ENCODE data around the gene SGMS1. TPM values are rescaled to one million over a fixed set of nuclear protein-coding genes. Genes with fewer than 3 reads are reported as not detected.

Gene SGMS1
- total and polyA plus RNA-seq, 2 experiments from 2014 or later = 15.0 to 34.7 TPM

- no peaks in the 10 kb centered on the region for H3K27me3 Mint-ChIP-seq (ENCODE audit: insufficient read depth, low read depth, poor library complexity)
- no peak overlapping the region for H3K27ac ChIP-seq (ENCODE audit: low read depth)
- no peaks in the 10 kb centered on the region for H3K4me1 ChIP-seq (ENCODE audit: insufficient read depth)
- H2AFZ ChIP-seq = no peak overlapping the region
- H3F3A ChIP-seq (replicated peaks; ENCODE audit: low read depth) = no peaks in the 10 kb centered on the region
- peaks cover 33% of the 10 kb centered on the region for H3K36me3 Mint-ChIP-seq (ENCODE audit: low read depth)
- no peak overlapping the region for H3K4me2 ChIP-seq
- peaks cover 28% of the 10 kb centered on the region for H3K9me3 Mint-ChIP-seq
- H3K79me2 ChIP-seq (replicated peaks; ENCODE audit: insufficient read depth) = 0 out of 2 replicates have a peak, but pooled peaks cover 2% of the 10 kb centered on the region
- H3K27me3 ChIP-seq (ENCODE audit: insufficient read depth) = no peaks in the 10 kb centered on the region
- no peaks in the 10 kb centered on the region for H4K20me1 ChIP-seq (replicated peaks; ENCODE audit: insufficient read depth)
- TF ChIP-seq POLR2AphosphoS5 (IDR thresholded peaks at IDR 0.05; ENCODE audit: low read depth) = no peak
- no peak for TF ChIP-seq CREB1 (CRISPR knock-in tag; IDR thresholded peaks at IDR 0.05; ENCODE audit: low read depth)
- no peak for TF ChIP-seq ZNF331 (CRISPR knock-in tag; IDR thresholded peaks at IDR 0.05; ENCODE audit: low read depth)
- no peak for TF ChIP-seq EZH2phosphoT487 (IDR thresholded peaks at IDR 0.05; ENCODE audit: unreplicated experiment)
- no peak for TF ChIP-seq JUNB (IDR thresholded peaks at IDR 0.05; ENCODE audit: unreplicated experiment)
- no peak for TF ChIP-seq ZNF462 (CRISPR knock-in tag; IDR thresholded peaks at IDR 0.05)
- H3K27ac Mint-ChIP-seq = no peak overlapping the region
- peaks cover 4% of the 10 kb centered on the region; the same call in 1 of the 2 replicates for H3K36me3 ChIP-seq (ENCODE audit: insufficient read depth)
- H3K4me3 ChIP-seq = no peak overlapping the region
- peaks cover 7% of the 10 kb centered on the region; the same call in 1 of the 2 replicates for H3K9me2 ChIP-seq (ENCODE audit: insufficient read depth)
- H3K4me1 Mint-ChIP-seq = no peaks in the 10 kb centered on the region
- ATAC-seq = no peak
- DNase-seq (ENCODE audit: low spot score) = no peak
- H3K4me3 Mint-ChIP-seq = no peak overlapping the region
Measured at GRCh38 chr10:50346942-50347341, 276.8 kb downstream of the SGMS1 start.

- peaks cover 15% of the 10 kb centered on the region for H3K9me3 Mint-ChIP-seq
- Histone ChIP-seq H3K4me1 (ENCODE audit: insufficient read depth) (no peaks in the 10 kb centered on the region), H3F3A (replicated peaks; ENCODE audit: low read depth) (no peaks in the 10 kb centered on the region), H4K20me1 (replicated peaks; ENCODE audit: insufficient read depth) (no peaks in the 10 kb centered on the region), H3K36me3 (ENCODE audit: insufficient read depth) (no peaks in the 10 kb centered on the region), H3K79me2 (replicated peaks; ENCODE audit: insufficient read depth) (no peaks in the 10 kb centered on the region), H3K9me2 (ENCODE audit: insufficient read depth) (peaks cover 7% of the 10 kb centered on the region; the same call in 1 of the 2 replicates), H3K27ac (ENCODE audit: low read depth) (no peak overlapping the region), H3K4me2 (no peak overlapping the region), H2AFZ (no peak overlapping the region), H3K27me3 (ENCODE audit: insufficient read depth) (no peaks in the 10 kb centered on the region), H3K4me3 (no peak overlapping the region)
- no peaks in the 10 kb centered on the region for H3K4me1 Mint-ChIP-seq
- H3K36me3 Mint-ChIP-seq (ENCODE audit: low read depth) = peaks cover 19% of the 10 kb centered on the region
- H3K27ac Mint-ChIP-seq = no peak overlapping the region
- no peak for TF ChIP-seq ZNF114 (CRISPR knock-in tag; IDR thresholded peaks at IDR 0.05)
- no peaks in the 10 kb centered on the region for H3K27me3 Mint-ChIP-seq (ENCODE audit: insufficient read depth, low read depth, poor library complexity)
- no peak overlapping the region for H3K4me3 Mint-ChIP-seq
- DNase-seq (ENCODE audit: low spot score) (no peak), ATAC-seq (no peak)
Measured at GRCh38 chr10:50345545-50345944, 278.2 kb downstream of the SGMS1 start.
